Progenitor cell of endocrine pancreas (in vitro differentiated cells): ENCODE data around the gene LINGO3. TPM values are rescaled to one million over a fixed set of nuclear protein-coding genes. Genes with fewer than 3 reads are reported as not detected.

Experiments used
- DNase-seq: peaks from one replicate; pipeline ENCODE4 v3.0.0; 2021; ENCODE audit warnings: low spot score; ENCODE audit not compliant: unreplicated experiment
- H3K27ac Mint-ChIP-seq: 2 replicates; pipeline ENCODE4 v1.8.0; 2021; ENCODE audit warnings: mild to moderate bottlenecking, moderate library complexity, mixed read lengths
- H3K27me3 Mint-ChIP-seq: 2 replicates; pipeline ENCODE4 v1.8.0; 2021; ENCODE audit warnings: mixed read lengths
- H3K36me3 Mint-ChIP-seq: 2 replicates; pipeline ENCODE4 v1.8.0; 2022; ENCODE audit warnings: mixed read lengths; ENCODE audit not compliant: insufficient read depth
- H3K4me1 Mint-ChIP-seq: 2 replicates; pipeline ENCODE4 v1.8.0; 2021; ENCODE audit warnings: low read depth, mixed read lengths
- H3K4me3 Mint-ChIP-seq: 2 replicates; pipeline ENCODE4 v1.8.0; 2021; ENCODE audit warnings: low read depth, mild to moderate bottlenecking, moderate library complexity, mixed read lengths
- H3K9me3 Mint-ChIP-seq: 2 replicates; pipeline ENCODE4 v1.8.0; 2021; ENCODE audit warnings: low read depth, mixed read lengths
- total RNA-seq: library from RNA; stranded (reverse); gene quantifications from 2 replicates; pipeline ENCODE4 v1.2.1, GENCODE V29; 2021
- TF ChIP-seq, protein P1 (sequence below): fragments of 200-600 bp; sonication (generic); IDR thresholded peaks from one replicate; pipeline ENCODE4 v1.5.0; 2021; ENCODE audit warnings: antibody characterized with exemption, mild to moderate bottlenecking; ENCODE audit not compliant: unreplicated experiment

Gene LINGO3
- total RNA-seq, 1 donor from 2014 or later = 0.17 TPM

DNA sequence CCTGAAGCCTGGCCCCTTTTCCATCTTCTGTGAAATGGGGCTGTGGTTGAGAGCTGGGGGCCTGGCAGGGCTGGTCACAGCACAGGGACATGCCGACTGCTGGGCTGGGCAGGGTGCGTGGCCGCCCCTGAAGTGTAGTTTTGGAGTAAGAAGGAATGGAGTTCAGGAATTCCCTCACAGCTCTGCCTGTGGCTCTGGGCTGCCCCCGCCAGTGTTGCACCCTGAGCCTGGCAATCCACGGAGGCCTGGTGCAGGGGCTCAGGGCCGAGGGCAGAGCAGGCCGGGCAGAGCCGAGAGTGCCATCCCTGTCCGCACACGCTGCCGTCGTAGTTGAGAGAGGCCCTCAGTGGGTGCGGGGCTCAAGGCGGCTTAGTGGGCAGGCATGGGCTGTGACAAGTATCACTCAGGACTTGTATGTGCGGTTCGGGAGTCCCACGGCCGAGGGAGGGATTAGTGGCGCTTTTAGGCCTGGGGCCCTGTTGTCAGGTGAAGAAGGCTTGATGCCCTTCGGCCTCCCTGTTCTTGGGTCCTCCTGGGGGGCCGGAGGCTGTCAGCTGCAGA, 30.2 kb upstream of the LINGO3 start:
- H3K36me3 Mint-ChIP-seq = peaks cover 3% of the 10 kb centered on the region
- H3K9me3 Mint-ChIP-seq = no peaks in the 10 kb centered on the region
- H3K27ac Mint-ChIP-seq = no peak overlapping the region
- no peaks in the 10 kb centered on the region for H3K27me3 Mint-ChIP-seq
- peaks cover 4% of the 10 kb centered on the region for H3K4me1 Mint-ChIP-seq
- DNase-seq = no peak
- TF ChIP-seq, protein P1, sequence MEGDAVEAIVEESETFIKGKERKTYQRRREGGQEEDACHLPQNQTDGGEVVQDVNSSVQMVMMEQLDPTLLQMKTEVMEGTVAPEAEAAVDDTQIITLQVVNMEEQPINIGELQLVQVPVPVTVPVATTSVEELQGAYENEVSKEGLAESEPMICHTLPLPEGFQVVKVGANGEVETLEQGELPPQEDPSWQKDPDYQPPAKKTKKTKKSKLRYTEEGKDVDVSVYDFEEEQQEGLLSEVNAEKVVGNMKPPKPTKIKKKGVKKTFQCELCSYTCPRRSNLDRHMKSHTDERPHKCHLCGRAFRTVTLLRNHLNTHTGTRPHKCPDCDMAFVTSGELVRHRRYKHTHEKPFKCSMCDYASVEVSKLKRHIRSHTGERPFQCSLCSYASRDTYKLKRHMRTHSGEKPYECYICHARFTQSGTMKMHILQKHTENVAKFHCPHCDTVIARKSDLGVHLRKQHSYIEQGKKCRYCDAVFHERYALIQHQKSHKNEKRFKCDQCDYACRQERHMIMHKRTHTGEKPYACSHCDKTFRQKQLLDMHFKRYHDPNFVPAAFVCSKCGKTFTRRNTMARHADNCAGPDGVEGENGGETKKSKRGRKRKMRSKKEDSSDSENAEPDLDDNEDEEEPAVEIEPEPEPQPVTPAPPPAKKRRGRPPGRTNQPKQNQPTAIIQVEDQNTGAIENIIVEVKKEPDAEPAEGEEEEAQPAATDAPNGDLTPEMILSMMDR = no peak
- H3K4me3 Mint-ChIP-seq = no peak overlapping the region

DNA sequence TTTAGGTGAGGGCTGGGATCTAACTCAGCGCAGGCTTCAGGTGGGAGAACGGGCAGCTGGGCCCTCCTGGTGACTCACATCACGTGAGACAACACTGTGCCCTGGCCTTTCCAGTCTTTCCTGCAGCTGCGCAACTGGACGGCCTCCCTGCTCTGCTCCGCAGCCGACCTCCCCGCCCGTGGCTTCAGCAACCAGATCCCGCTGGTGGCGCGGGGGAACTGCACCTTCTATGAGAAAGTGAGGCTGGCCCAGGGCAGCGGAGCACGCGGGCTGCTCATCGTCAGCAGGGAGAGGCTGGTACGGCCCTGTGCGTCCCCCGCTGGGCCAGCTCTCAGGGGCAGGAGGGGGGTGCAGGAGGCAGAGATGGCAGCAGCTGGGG, 29.4 kb upstream of the LINGO3 start:
- H3K9me3 Mint-ChIP-seq = no peaks in the 10 kb centered on the region
- peaks cover 4% of the 10 kb centered on the region for H3K4me1 Mint-ChIP-seq
- TF ChIP-seq, protein P1 = peak; percentile 32
- H3K27me3 Mint-ChIP-seq = no peaks in the 10 kb centered on the region
- H3K36me3 Mint-ChIP-seq = peaks cover 3% of the 10 kb centered on the region
- DNase-seq = no peak
- H3K4me3 Mint-ChIP-seq = no peak overlapping the region
- peak overlapping the region; percentile 64 for H3K27ac Mint-ChIP-seq

DNA sequence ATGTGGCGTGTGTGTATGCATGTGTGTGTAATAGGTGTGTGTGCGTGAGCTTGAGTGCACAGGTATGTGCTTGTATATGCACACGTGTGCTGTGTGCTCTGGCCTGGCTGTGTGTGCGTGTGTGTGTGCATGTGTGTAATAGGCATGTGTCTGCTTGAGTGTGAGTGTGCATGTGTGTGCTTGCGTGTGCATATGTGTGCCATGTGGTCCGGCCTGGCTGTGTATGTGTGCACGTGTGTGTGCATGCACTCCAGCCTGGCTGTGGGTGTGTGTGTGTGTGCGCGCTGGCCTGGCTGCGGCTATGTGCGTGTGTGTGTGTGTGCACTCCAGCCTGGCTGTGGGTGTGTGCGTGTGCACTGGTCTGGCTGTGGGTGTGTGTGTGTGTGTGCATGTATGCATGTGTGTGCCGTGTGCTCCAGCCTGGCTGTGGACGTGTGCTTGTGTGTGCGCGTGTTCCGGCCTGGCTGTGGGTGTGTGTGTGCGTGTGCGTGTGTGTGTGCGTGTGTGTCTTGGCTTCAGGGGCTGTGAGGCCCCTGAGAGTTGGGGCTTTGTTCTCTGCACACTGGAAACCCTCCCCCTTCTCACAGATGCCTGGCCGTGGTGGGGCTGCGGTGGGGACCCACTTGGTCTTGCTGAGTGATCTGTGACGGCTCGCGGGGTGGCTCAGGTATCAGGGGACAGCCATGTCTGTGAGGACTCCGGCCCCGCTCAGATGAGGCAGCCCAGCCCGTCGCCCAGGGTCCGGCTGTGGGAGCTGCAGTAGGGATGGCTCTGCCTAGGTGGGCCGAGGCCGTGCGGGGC, 28.8 kb upstream of the LINGO3 start:
- TF ChIP-seq, protein P1 = no peak
- Mint-ChIP-seq H3K36me3 (peaks cover 3% of the 10 kb centered on the region), H3K4me3 (no peak overlapping the region)

DNA sequence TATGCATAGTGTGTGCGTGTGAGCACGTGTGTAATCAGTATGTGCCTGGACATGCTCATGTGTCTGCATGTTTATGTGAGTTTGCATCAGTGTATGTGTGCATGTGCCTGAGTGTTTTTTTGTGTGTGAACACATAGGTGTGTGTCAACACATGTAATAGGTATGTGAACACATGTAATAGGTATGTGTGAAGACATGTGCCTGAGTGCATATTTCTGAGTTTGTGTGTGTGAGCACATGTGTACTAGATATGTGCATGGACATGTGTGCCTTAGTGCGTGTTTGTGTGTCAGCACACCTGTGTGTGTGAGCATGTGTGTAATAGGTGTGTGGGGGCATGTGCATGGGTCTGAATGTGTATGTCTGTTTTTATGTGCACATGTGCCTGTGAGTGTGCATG, 27.9 kb upstream of the LINGO3 start:
- DNase-seq = no peak
- H3K4me3 Mint-ChIP-seq = no peak overlapping the region
- no peaks in the 10 kb centered on the region for H3K27me3 Mint-ChIP-seq
- no peak overlapping the region for H3K27ac Mint-ChIP-seq
- TF ChIP-seq, protein P1 = no peak
- H3K4me1 Mint-ChIP-seq = peaks cover 9% of the 10 kb centered on the region
- H3K9me3 Mint-ChIP-seq = no peaks in the 10 kb centered on the region
- H3K36me3 Mint-ChIP-seq = peaks cover 3% of the 10 kb centered on the region

More for the DNA sequence above, 28.8 kb upstream of the LINGO3 start:
- Mint-ChIP-seq H3K27ac (peak overlapping the region; percentile 64), H3K27me3 (no peaks in the 10 kb centered on the region), H3K9me3 (no peaks in the 10 kb centered on the region), H3K4me1 (peaks cover 4% of the 10 kb centered on the region)
- DNase-seq = no peak

DNA sequence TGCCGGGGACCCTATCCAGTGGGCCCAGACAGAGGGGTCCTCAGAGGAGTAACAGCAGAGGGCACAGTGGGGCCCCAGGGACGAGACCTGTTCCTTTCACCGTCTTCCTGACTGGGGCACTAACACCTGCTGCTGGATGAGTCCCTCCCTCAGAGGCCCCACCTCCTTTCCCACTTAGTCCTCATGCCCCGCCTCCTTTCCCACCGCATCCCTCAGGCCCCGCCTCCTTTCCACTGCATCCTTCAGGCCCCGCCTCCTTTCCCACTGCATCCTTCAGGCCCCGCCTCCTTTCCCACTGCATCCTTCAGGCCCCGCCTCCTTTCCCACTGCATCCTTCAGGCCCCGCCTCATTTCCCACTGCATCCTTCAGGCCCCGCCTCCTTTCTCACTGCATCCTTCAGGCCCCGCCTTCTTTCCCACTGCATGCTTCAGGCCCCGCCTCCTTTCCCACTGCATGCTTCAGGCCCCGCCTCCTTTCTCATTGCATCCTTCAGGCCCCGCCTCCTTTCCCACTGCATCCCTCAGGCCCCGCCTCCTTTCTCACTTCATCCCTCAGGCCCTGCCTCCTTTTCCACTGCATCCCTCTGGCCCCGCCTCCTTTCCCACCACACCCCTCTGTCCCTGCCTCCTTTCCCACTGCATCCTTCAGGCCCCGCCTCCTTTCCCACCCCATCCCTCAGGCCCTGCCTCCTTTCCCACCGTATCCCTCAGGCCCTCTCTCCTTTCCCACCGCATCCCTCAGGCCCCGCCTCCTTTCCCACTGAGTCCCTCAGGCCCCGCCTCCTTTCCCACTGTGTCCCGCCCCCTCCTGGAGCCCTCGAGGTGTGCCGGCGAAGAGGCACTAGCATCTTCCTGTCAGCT, 27.3 kb upstream of the LINGO3 start:
- Mint-ChIP-seq H3K4me1 (peaks cover 14% of the 10 kb centered on the region), H3K9me3 (no peaks in the 10 kb centered on the region), H3K27ac (no peak overlapping the region), H3K36me3 (peaks cover 3% of the 10 kb centered on the region), H3K4me3 (no peak overlapping the region), H3K27me3 (no peaks in the 10 kb centered on the region)
- TF ChIP-seq, protein P1 = no peak
- DNase-seq = no peak
